NB4 (cell line): ENCODE data around the gene ASCL2.

Source experiments
- CTCF ChIP-seq: IDR thresholded peaks from one replicate; pipeline ENCODE4 v1.5.1; 2012; ENCODE audit warnings: low read depth, low read length
- MYC ChIP-seq: IDR thresholded peaks from 2 replicates; pipeline ENCODE4 v1.6.1; 2011; ENCODE audit warnings: low read depth, low read length
- POLR2A ChIP-seq: IDR thresholded peaks from 2 replicates; pipeline ENCODE4 v1.6.1; 2011; ENCODE audit warnings: mild to moderate bottlenecking; ENCODE audit not compliant: insufficient read length; ENCODE audit errors: extremely low read depth

GRCh38 chr11:2277008-2277346, 6.6 kb upstream of the ASCL2 start:
- no peak for TF ChIP-seq CTCF
- TF ChIP-seq POLR2A, result no peak
- no peak for TF ChIP-seq MYC
